ENCODE data around the gene GATAD2A. TPM values are rescaled to one million over a fixed set of nuclear protein-coding genes. Genes with fewer than 3 reads are reported as not detected.

Gene GATAD2A
- total and polyA plus RNA-seq, 2 of the 13 experiments (the other 11 are each of a cell fraction or from before 2014, with no cell fraction given): 16.8 to 28.6 TPM

DNA sequence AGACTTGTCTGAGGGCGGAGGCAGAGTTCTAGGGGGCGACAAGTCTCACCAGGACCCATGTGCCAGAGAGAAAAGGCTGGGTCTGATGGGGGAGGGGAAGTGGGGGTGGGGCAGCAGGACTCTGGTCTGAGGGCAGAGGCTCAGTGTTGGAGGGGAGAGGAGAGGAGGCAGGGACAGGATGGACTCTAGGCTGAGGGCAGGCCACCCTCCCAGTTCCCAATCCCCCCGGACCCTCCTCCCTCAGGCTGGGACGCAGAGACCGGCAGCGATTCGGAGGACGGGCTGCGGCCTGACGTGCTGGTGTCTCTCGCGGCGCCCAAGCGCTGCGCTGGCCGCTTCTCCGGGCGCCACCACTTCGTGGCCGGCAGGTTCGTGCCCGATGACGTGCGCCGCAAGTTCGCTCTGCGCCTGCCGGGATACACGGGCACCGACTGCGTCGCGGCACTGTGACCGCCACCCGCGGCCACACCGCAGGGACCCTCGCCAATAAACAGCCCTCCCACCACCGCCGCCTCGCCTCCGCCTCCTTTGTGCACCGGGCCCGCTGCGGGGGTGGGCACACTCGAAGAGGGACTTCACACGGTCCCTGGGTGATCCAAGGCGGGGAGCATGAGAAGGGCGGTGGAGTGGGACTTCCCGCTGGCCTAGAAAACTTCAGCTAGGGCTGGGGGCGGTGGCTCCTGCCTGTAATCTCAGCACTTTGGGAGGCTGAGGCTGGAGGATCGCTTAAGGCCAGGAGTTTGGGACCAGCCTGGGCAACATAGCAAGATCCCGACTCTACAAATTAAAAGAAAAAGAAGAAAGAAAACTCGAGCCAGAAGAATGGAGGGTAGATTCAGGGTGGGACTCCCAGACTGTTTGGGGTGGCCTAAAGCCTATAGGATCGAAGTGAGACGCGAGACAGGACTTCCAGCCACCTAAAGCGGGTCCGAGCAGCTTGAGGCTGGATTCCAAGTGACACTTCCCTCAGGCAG, 131.9 kb downstream of the GATAD2A start:
- Histone ChIP-seq H3K4me3 (replicated peaks in 1 of 3; ENCODE audit: insufficient read depth in 1 of 3, low read depth in 2 of 3, low read length in 3 of 3) (0 out of 6 replicates have a peak overlapping the region, but pooled peaks of 1 of the 3 experiments have one; percentile 61), H3K4me1 (ENCODE audit: insufficient read depth, low read length) (peaks cover 8% of the 10 kb centered on the region; the same call in 1 of the 2 replicates), H3K4me2 (ENCODE audit: low read depth, low read length) (peak overlapping the region; percentile 50; the same call in 1 of the 2 replicates), H3K9me3 (ENCODE audit: low read length) (no peaks in the 10 kb centered on the region), H2AFZ (ENCODE audit: low read length) (no peak overlapping the region), H3K27ac (ENCODE audit: extremely low read length, insufficient read depth, low read length) (no peak overlapping the region), H3K36me3 (replicated peaks in 1 of 2; ENCODE audit: control insufficient read depth in 1 of 2, insufficient read depth in 2 of 2, low read length in 2 of 2) (no peaks in the 10 kb centered on the region), H3K27me3 (ENCODE audit: control insufficient read depth in 1 of 2, insufficient read depth in 2 of 2, low read length in 2 of 2) (0 out of 5 replicates have a peak, but pooled peaks cover 0 to 6% of the 10 kb centered on the region in 2 experiments), H4K20me1 (ENCODE audit: insufficient read depth, low read length) (no peaks in the 10 kb centered on the region), H3K9ac (ENCODE audit: insufficient read depth, low read depth, low read length) (no peak overlapping the region), H3K79me2 (ENCODE audit: insufficient read depth, low read length) (no peaks in the 10 kb centered on the region)
- BruUV-seq (replicated peaks): no TSS peak
- in situ Hi-C loops (cut with HindIII; ENCODE audit: extremely low pct_ligation_motif_present, low pct_unique_long_range_greater_than_20kb): loop anchor here (5.0 to 25.0 kb wide), 2 partner anchors 105 to 425 kb away; partner anchors contain the start of gene GMIP
- FAIRE-seq (no peak), DNase-seq (ENCODE audit: low spot score) (no peak), ATAC-seq (no peak)
- ChIA-PET CTCF (ENCODE audit: low intra/inter-chr PET ratio, low total read pairs) (no interaction called here), POLR2A (no interaction called here)
- intact Hi-C loops (cut with micrococcal nuclease; ENCODE audit: unreplicated experiment): no loop called here
- TF ChIP-seq EEA1 (CRISPR knock-in tag; IDR thresholded peaks at IDR 0.05; ENCODE audit: borderline replicate concordance): no peak
- TF ChIP-seq ZSCAN22 (CRISPR knock-in tag; IDR thresholded peaks at IDR 0.05): peak; percentile 87
- TF ChIP-seq, protein P1, sequence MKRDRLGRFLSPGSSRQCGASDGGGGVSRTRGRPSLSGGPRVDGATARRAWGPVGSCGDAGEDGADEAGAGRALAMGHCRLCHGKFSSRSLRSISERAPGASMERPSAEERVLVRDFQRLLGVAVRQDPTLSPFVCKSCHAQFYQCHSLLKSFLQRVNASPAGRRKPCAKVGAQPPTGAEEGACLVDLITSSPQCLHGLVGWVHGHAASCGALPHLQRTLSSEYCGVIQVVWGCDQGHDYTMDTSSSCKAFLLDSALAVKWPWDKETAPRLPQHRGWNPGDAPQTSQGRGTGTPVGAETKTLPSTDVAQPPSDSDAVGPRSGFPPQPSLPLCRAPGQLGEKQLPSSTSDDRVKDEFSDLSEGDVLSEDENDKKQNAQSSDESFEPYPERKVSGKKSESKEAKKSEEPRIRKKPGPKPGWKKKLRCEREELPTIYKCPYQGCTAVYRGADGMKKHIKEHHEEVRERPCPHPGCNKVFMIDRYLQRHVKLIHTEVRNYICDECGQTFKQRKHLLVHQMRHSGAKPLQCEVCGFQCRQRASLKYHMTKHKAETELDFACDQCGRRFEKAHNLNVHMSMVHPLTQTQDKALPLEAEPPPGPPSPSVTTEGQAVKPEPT (CRISPR knock-in tag; IDR thresholded peaks at IDR 0.05; ENCODE audit: low read depth): no peak
- peak; percentile 12 for TF ChIP-seq AGO1 (IDR thresholded peaks at IDR 0.05; ENCODE audit: low read depth, low read length, poor library complexity, severe bottlenecking)
- TF ChIP-seq ZNF121 (CRISPR knock-in tag; IDR thresholded peaks at IDR 0.05): peak; percentile 83
- TF ChIP-seq RFXAP (CRISPR knock-in tag; IDR thresholded peaks at IDR 0.05; ENCODE audit: borderline replicate concordance): no peak
- TF ChIP-seq, protein P2, sequence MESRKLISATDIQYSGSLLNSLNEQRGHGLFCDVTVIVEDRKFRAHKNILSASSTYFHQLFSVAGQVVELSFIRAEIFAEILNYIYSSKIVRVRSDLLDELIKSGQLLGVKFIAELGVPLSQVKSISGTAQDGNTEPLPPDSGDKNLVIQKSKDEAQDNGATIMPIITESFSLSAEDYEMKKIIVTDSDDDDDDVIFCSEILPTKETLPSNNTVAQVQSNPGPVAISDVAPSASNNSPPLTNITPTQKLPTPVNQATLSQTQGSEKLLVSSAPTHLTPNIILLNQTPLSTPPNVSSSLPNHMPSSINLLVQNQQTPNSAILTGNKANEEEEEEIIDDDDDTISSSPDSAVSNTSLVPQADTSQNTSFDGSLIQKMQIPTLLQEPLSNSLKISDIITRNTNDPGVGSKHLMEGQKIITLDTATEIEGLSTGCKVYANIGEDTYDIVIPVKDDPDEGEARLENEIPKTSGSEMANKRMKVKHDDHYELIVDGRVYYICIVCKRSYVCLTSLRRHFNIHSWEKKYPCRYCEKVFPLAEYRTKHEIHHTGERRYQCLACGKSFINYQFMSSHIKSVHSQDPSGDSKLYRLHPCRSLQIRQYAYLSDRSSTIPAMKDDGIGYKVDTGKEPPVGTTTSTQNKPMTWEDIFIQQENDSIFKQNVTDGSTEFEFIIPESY (CRISPR knock-in tag; IDR thresholded peaks at IDR 0.05): 0 out of 2 replicates have a peak, but pooled peaks have one; percentile 28
- 92% methylated on average over 42 of the region's 59 CpGs for WGBS (ENCODE audit: low lambda C conversion rate)
